GM12878 (cell line): ENCODE measurements around the gene IQSEC2. TPM values are rescaled to one million over a fixed set of nuclear protein-coding genes. Genes with fewer than 3 reads are reported as not detected.

ENCODE experiments used
- ATAC-seq: fragments of 200-7000 bp; cut with Tn5 transposase; 3 replicates; pipeline ENCODE4 v1.9.1; 2020; ENCODE audit warnings: mild to moderate bottlenecking, moderate library complexity
- BruUV-seq: library from RNA; stranded (reverse); fragments of 400-500 nt; replicated peaks from 2 replicates; lab custom pipeline; 2021; lab: Mats Ljungman, UMichigan
- CTCF ChIA-PET: fragments of 300-600 bp; sonication (Branson Sonifier 250); formaldehyde crosslinking; extraction: SDS; loops from one replicate; lab custom pipeline; 2021; ENCODE audit warnings: inconsistent platforms; lab: Yijun Ruan, JAX
- POLR2A ChIA-PET: fragments of 350-600 bp; formaldehyde crosslinking; extraction: SDS; loops from one replicate; lab custom pipeline; 2021; ENCODE audit warnings: inconsistent platforms; lab: Charles Lee
- RAD21 ChIA-PET: fragments of 300-600 bp; sonication (Branson Sonifier 250); formaldehyde crosslinking; loops from one replicate; lab custom pipeline; 2023; ENCODE audit warnings: antibody characterized with exemption; ENCODE audit not compliant: unreplicated experiment; lab: Charles Lee
- SMC1A ChIA-PET: fragments of 300-600 bp; sonication (Branson Sonifier 250); formaldehyde crosslinking; loops from one replicate; lab custom pipeline; 2023; ENCODE audit not compliant: unreplicated experiment, uncharacterized antibody; lab: Charles Lee
- DNase-seq: peaks from one replicate; pipeline ENCODE4 v3.0.0-alpha.2; 2011; ENCODE audit warnings: low read depth, low spot score
- FAIRE-seq: peaks from 3 replicates; lab custom pipeline; 2011; peaks lifted over from hg19 to GRCh38; lab: Jason Lieb, UNC
- H2AFZ ChIP-seq: 2 replicates; pipeline ENCODE4 v1.6.0; 2011; ENCODE audit warnings: low read depth, low read length, control low read depth; ENCODE audit not compliant: control insufficient read depth
- H3K27ac ChIP-seq: 2 replicates; pipeline ENCODE4 v1.5.1; 2011; ENCODE audit warnings: control low read depth; ENCODE audit not compliant: control insufficient read depth, insufficient read depth
- H3K27me3 ChIP-seq, 2 experiments: replicated peaks in 1 of 2; 2 replicates each; pipeline versions ENCODE4 v1.6.0 to v1.6.1; 2011; ENCODE audit warnings: low read length in 1 of 2; ENCODE audit not compliant: control insufficient read depth in 2 of 2, insufficient read depth in 2 of 2
- H3K36me3 ChIP-seq, 2 experiments: 2 replicates each; pipeline ENCODE4 v1.5.1; 2011; ENCODE audit warnings: low read length in 1 of 2; ENCODE audit not compliant: control insufficient read depth in 2 of 2, insufficient read depth in 2 of 2
- H3K4me1 ChIP-seq: 2 replicates; pipeline ENCODE4 v1.6.1; 2011; ENCODE audit warnings: mild to moderate bottlenecking, low read length, moderate library complexity, mixed read lengths; ENCODE audit not compliant: control insufficient read depth, insufficient read depth
- H3K4me2 ChIP-seq: 2 replicates; pipeline ENCODE4 v1.6.0; 2011; ENCODE audit warnings: control low read depth; ENCODE audit not compliant: control insufficient read depth, insufficient read depth
- H3K4me3 ChIP-seq: fragments of 200-600 bp; sonication (generic); 2 replicates; pipeline ENCODE4 v1.5.1; 2016
- H3K79me2 ChIP-seq: 2 replicates; pipeline ENCODE4 v1.6.0; 2011; ENCODE audit warnings: low read length; ENCODE audit not compliant: control insufficient read depth, insufficient read depth
- H3K9ac ChIP-seq: 2 replicates; pipeline ENCODE4 v1.8.0; 2011; ENCODE audit warnings: low read length, control low read depth, mixed read lengths; ENCODE audit not compliant: control insufficient read depth, insufficient read depth
- H3K9me3 ChIP-seq: replicated peaks from 3 replicates; pipeline ENCODE4 v1.5.1; 2011; ENCODE audit warnings: mild to moderate bottlenecking, low read length; ENCODE audit not compliant: control insufficient read depth, insufficient read depth
- H4K20me1 ChIP-seq: 2 replicates; pipeline ENCODE4 v1.6.0; 2011; ENCODE audit not compliant: control insufficient read depth, insufficient read depth
- ASH2L ChIP-seq: fragments of 300-600, 200-600 bp; sonication (generic); IDR thresholded peaks from 2 replicates; pipeline ENCODE4 v1.6.1; 2017; ENCODE audit warnings: low read depth, mild to moderate bottlenecking, borderline replicate concordance
- ELK1 ChIP-seq: IDR thresholded peaks from 2 replicates; pipeline ENCODE4 v1.6.1; 2012; ENCODE audit warnings: low read depth, low read length, improper control_type of control experiment
- EZH2 ChIP-seq: IDR thresholded peaks from 2 replicates; pipeline ENCODE4 v1.6.1; 2012; ENCODE audit warnings: low read depth, mild to moderate bottlenecking, control low read depth, inconsistent platforms, low read length, borderline replicate concordance; ENCODE audit not compliant: control insufficient read depth
- HCFC1 ChIP-seq: fragments of 150-350 bp; IDR thresholded peaks from 2 replicates; pipeline ENCODE4 v1.6.1; 2014; ENCODE audit warnings: low read length
- IRF3 ChIP-seq: fragments of 450-650 bp; IDR thresholded peaks from 2 replicates; pipeline ENCODE4 v1.6.1; 2014; ENCODE audit warnings: mild to moderate bottlenecking
- MEF2B ChIP-seq: fragments of 450-650 bp; IDR thresholded peaks from 2 replicates; pipeline ENCODE4 v1.6.1; 2018; ENCODE audit warnings: mild to moderate bottlenecking, moderate library complexity; ENCODE audit not compliant: partially characterized antibody, poor library complexity, severe bottlenecking
- NFXL1 ChIP-seq: fragments of 450-650 bp; IDR thresholded peaks from 2 replicates; pipeline ENCODE4 v1.6.1; 2017; ENCODE audit warnings: antibody characterized with exemption, mild to moderate bottlenecking, borderline replicate concordance
- NR2C2 ChIP-seq: IDR thresholded peaks from 2 replicates; pipeline ENCODE4 v1.6.1; 2011; ENCODE audit warnings: borderline replicate concordance, low read depth; ENCODE audit not compliant: control insufficient read depth, insufficient read length
- PAX8 ChIP-seq: fragments of 450-650 bp; IDR thresholded peaks from 2 replicates; pipeline ENCODE4 v1.6.1; 2017; ENCODE audit warnings: mild to moderate bottlenecking, moderate library complexity
- POU2F2 ChIP-seq: IDR thresholded peaks from 3 replicates; pipeline ENCODE4 v1.6.1; 2011; ENCODE audit warnings: low read depth, mild to moderate bottlenecking, low read length, borderline replicate concordance
- TCF3 ChIP-seq: IDR thresholded peaks from 2 replicates; pipeline ENCODE4 v1.6.1; 2012; ENCODE audit warnings: low read depth, mild to moderate bottlenecking, low read length, borderline replicate concordance; ENCODE audit not compliant: insufficient read depth
- WRNIP1 ChIP-seq: IDR thresholded peaks from 2 replicates; pipeline ENCODE4 v1.6.1; 2011; ENCODE audit warnings: low read depth, low read length, improper control_type of control experiment, borderline replicate concordance
- YBX1 ChIP-seq: fragments of 450-650 bp; IDR thresholded peaks from 2 replicates; pipeline ENCODE4 v1.6.1; 2016; ENCODE audit warnings: antibody characterized with exemption
- ZZZ3 ChIP-seq: IDR thresholded peaks from 2 replicates; pipeline ENCODE4 v1.6.1; 2011; ENCODE audit warnings: low read depth; ENCODE audit not compliant: control insufficient read depth, insufficient read length
- WGBS: methylation state at CpG from one replicate; pipeline ENCODE4 v1.1.6; 2016; ENCODE audit warnings: low lambda C conversion rate; ENCODE audit not compliant: insufficient replicate concordance, insufficient coverage; ENCODE audit errors: missing lambda C conversion rate; 5-methylcytosine and 5-hydroxymethylcytosine counted together
- in situ Hi-C: fragments of 300-500 bp; cut with MboI; formaldehyde crosslinking; loops from 9 replicates; pipeline ENCODE4 v1.14.3; 2018; ENCODE audit warnings: mixed read lengths
- intact Hi-C: fragments of 100-400 bp; cut with micrococcal nuclease; formaldehyde crosslinking; loops from one replicate; pipeline ENCODE4 v1.14.2; 2022; ENCODE audit not compliant: unreplicated experiment
- polyA plus RNA-seq, 11 experiments: library from polyadenylated mRNA; depleted of rRNA in 4 of 11; unstranded in 6 of 11; stranded (reverse) in 5 of 11; fragments of >200 nt; fragmentation: Nextera tagmentation in 4 of 11; fragmentation: Illumina TruSeq in 1 of 11; extraction: Ambion mirVana in 4 of 11; extraction: Trizol in 1 of 11; gene quantifications; 1 replicate in 1 of 11; 2 replicates in 10 of 11; pipeline versions ENCODE4 v1.2.1 to v1.2.3, GENCODE V29; 2011 to 2016; ENCODE audit warnings: inconsistent platforms in 2 of 11, missing spikeins in 2 of 11, low read depth in 1 of 11
- total RNA-seq, 4 experiments: library from RNA; depleted of rRNA in 3 of 4; stranded (reverse); fragments of >200 nt in 3 of 4; fragmentation: Illumina TruSeq in 1 of 4; extraction: Trizol in 1 of 4; gene quantifications; 2 replicates each; pipeline versions ENCODE4 v1.2.1 to v1.2.3, GENCODE V29; 2013 to 2021
- TF ChIP-seq, protein P1 (sequence below): IDR thresholded peaks from 2 replicates; pipeline ENCODE4 v1.6.1; 2012; ENCODE audit warnings: low read length, inconsistent platforms

IQSEC2 gene
- total and polyA plus RNA-seq, 10 of the 15 experiments (the other 5 are each of a cell fraction or from before 2014, with no cell fraction given): 0.01 to 0.23 (median 0.04) TPM; not detected in 3

DNA sequence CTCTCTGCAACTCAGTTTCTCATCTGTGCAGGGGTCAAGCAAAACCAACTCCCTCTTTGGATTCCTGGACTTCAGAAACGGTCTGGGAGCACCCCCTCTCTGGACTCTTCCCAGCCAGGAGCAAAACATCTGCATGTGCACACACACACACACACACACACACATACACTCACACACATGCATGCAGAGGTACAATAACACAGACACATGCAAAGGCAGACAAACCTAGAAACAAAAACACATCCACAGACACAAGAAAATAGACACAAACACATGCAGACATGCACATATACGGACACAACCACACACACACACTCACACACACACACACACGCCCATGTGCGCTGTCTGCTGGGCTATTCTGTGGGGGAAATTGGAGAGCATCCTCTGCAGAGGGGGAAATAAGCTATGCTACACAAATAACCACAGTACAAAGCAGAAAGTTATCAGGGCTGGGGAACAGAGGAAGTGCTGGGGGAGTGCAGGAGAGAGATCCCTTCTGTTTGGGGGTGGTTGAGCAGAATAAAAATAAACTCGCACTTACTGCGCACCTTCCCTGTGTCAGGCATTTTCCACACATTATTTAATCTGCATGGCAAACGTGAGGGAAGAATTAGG, 19.9 kb downstream of the IQSEC2 start (continued):
- TF ChIP-seq, protein P1, sequence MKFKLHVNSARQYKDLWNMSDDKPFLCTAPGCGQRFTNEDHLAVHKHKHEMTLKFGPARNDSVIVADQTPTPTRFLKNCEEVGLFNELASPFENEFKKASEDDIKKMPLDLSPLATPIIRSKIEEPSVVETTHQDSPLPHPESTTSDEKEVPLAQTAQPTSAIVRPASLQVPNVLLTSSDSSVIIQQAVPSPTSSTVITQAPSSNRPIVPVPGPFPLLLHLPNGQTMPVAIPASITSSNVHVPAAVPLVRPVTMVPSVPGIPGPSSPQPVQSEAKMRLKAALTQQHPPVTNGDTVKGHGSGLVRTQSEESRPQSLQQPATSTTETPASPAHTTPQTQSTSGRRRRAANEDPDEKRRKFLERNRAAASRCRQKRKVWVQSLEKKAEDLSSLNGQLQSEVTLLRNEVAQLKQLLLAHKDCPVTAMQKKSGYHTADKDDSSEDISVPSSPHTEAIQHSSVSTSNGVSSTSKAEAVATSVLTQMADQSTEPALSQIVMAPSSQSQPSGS: no peak
- no peak for TF ChIP-seq TCF3

DNA sequence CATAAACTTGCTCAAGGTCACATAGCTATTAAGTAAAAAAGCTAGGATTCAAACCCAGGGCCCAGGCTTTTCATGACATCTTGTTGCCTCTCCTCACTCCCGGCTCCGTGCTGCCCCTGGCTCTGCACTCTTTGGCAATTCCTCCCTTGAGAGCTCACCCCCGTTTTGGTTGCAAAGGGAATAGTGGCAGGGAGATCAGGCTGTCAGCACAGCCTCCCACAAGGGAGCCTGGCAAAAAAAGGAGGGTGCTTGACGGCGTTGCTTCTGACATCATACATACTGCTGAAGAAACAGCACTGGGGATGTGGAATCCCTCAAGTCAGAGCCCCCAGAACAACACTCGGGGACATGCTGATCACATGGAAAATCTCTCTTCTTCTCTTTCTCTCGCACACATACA, 20.5 kb downstream of the IQSEC2 start:
- intact Hi-C loops: no loop called here
- SMC1A ChIA-PET: no interaction called here
- Histone ChIP-seq H3K4me1 (no peaks in the 10 kb centered on the region), H3K4me3 (no peak overlapping the region), H3K27me3 (peaks cover 0 to 2% of the 10 kb centered on the region in 2 experiments; a peak in 2 of 4 replicates), H3K79me2 (no peaks in the 10 kb centered on the region), H4K20me1 (no peaks in the 10 kb centered on the region), H3K4me2 (no peak overlapping the region), H2AFZ (no peak overlapping the region), H3K9me3 (no peaks in the 10 kb centered on the region), H3K27ac (no peak overlapping the region), H3K9ac (no peak overlapping the region), H3K36me3 (no peaks in the 10 kb centered on the region)
- RAD21 ChIA-PET: no interaction called here
- DNase-seq (no peak), FAIRE-seq (no peak), ATAC-seq (no peak)
- no TSS peak for BruUV-seq
- in situ Hi-C loops: no loop called here
- POLR2A ChIA-PET: no interaction called here
- CTCF ChIA-PET: interaction anchor here (0.7 kb wide), 1 partner anchor 855 kb away, joined by 3 read pairs; no protein-coding TSS in a partner anchor
- WGBS: 12% methylated on average over 6 of the region's 7 CpGs
- TF ChIP-seq MEF2B: no peak
- TF ChIP-seq EZH2: no peak
- TF ChIP-seq IRF3: no peak
- no peak for TF ChIP-seq ASH2L
- TF ChIP-seq ZZZ3: no peak
- TF ChIP-seq PAX8: no peak
- TF ChIP-seq YBX1: no peak
- TF ChIP-seq ELK1: no peak
- TF ChIP-seq NR2C2: no peak
- no peak for TF ChIP-seq NFXL1
- no peak for TF ChIP-seq WRNIP1
- TF ChIP-seq POU2F2: no peak
- TF ChIP-seq HCFC1: no peak
